Osteocyte (in vitro differentiated cells): ENCODE measurements around the gene MEGF6. TPM values are rescaled to one million over a fixed set of nuclear protein-coding genes. Genes with fewer than 3 reads are reported as not detected.
A peak's percentile ranks its signal among the peaks of the same experiment; 100 is the strongest.

Source experiments
- DNase-seq: peaks from one replicate; pipeline ENCODE4 v3.0.0; 2021; ENCODE audit warnings: mixed read lengths; ENCODE audit not compliant: unreplicated experiment; ENCODE audit errors: extremely low spot score
- H3K27ac Mint-ChIP-seq: one replicate; pipeline ENCODE4 v1.8.0; 2021; ENCODE audit warnings: mild to moderate bottlenecking, mixed read lengths; ENCODE audit not compliant: unreplicated experiment
- H3K27me3 Mint-ChIP-seq: one replicate; pipeline ENCODE4 v1.8.0; 2021; ENCODE audit warnings: mixed read lengths; ENCODE audit not compliant: unreplicated experiment
- H3K36me3 Mint-ChIP-seq: one replicate; pipeline ENCODE4 v1.8.0; 2021; ENCODE audit warnings: mixed read lengths; ENCODE audit not compliant: unreplicated experiment
- H3K4me1 Mint-ChIP-seq: one replicate; pipeline ENCODE4 v1.8.0; 2021; ENCODE audit warnings: mixed read lengths; ENCODE audit not compliant: unreplicated experiment
- H3K4me3 Mint-ChIP-seq: one replicate; pipeline ENCODE4 v1.8.0; 2021; ENCODE audit warnings: mild to moderate bottlenecking, moderate library complexity, mixed read lengths; ENCODE audit not compliant: unreplicated experiment
- H3K9me3 Mint-ChIP-seq: one replicate; pipeline ENCODE4 v1.8.0; 2021; ENCODE audit warnings: mixed read lengths; ENCODE audit not compliant: unreplicated experiment
- CTCF ChIP-seq: fragments of 200-600 bp; sonication (generic); IDR thresholded peaks from 2 replicates; pipeline ENCODE4 v1.5.0; 2021; ENCODE audit warnings: antibody characterized with exemption, mild to moderate bottlenecking, moderate library complexity
- total RNA-seq: library from RNA; stranded (reverse); gene quantifications from 2 replicates; pipeline ENCODE4 v1.2.1, GENCODE V29; 2021

MEGF6 gene
- total RNA-seq, 1 donor from 2014 or later: 255 TPM

GRCh38 chr1:3488432-3488831, 122.9 kb downstream of the MEGF6 start:
- Mint-ChIP-seq H3K9me3 (peaks cover 7% of the 10 kb centered on the region), H3K27ac (no peak overlapping the region), H3K27me3 (no peaks in the 10 kb centered on the region), H3K36me3 (peaks cover 19% of the 10 kb centered on the region), H3K4me3 (no peak overlapping the region), H3K4me1 (peaks cover 9% of the 10 kb centered on the region)
- no peak for TF ChIP-seq CTCF
- DNase-seq: no peak

- Mint-ChIP-seq H3K36me3 (peaks cover 15% of the 10 kb centered on the region), H3K4me1 (peaks cover 5% of the 10 kb centered on the region), H3K27ac (no peak overlapping the region), H3K27me3 (no peaks in the 10 kb centered on the region), H3K4me3 (no peak overlapping the region), H3K9me3 (peaks cover 7% of the 10 kb centered on the region)
- no peak for TF ChIP-seq CTCF
- DNase-seq: no peak
Measured at GRCh38 chr1:3485016-3485415, 126.3 kb downstream of the MEGF6 start.

- peaks cover 11% of the 10 kb centered on the region for H3K36me3 Mint-ChIP-seq
- no peak overlapping the region for H3K4me3 Mint-ChIP-seq
- DNase-seq: no peak
- H3K27me3 Mint-ChIP-seq: no peaks in the 10 kb centered on the region
- peaks cover 7% of the 10 kb centered on the region for H3K9me3 Mint-ChIP-seq
- no peak overlapping the region for H3K27ac Mint-ChIP-seq
- H3K4me1 Mint-ChIP-seq: peaks cover 5% of the 10 kb centered on the region
- TF ChIP-seq CTCF: peak; percentile 75
Measured at GRCh38 chr1:3483801-3484444, 127.4 kb downstream of the MEGF6 start.

GRCh38 chr1:3483380-3483779, 127.9 kb downstream of the MEGF6 start:
- TF ChIP-seq CTCF: no peak
- H3K36me3 Mint-ChIP-seq: peaks cover 6% of the 10 kb centered on the region
- H3K4me3 Mint-ChIP-seq: no peak overlapping the region
- DNase-seq: no peak
- H3K9me3 Mint-ChIP-seq: peaks cover 3% of the 10 kb centered on the region
- H3K27me3 Mint-ChIP-seq: no peaks in the 10 kb centered on the region
- H3K27ac Mint-ChIP-seq: no peak overlapping the region
- H3K4me1 Mint-ChIP-seq: peaks cover 5% of the 10 kb centered on the region

GRCh38 chr1:3482378-3482849, 128.9 kb downstream of the MEGF6 start:
- no peaks in the 10 kb centered on the region for H3K9me3 Mint-ChIP-seq
- no peaks in the 10 kb centered on the region for H3K27me3 Mint-ChIP-seq
- no peaks in the 10 kb centered on the region for H3K36me3 Mint-ChIP-seq
- no peak for DNase-seq
- H3K4me3 Mint-ChIP-seq: no peak overlapping the region
- no peak overlapping the region for H3K27ac Mint-ChIP-seq
- TF ChIP-seq CTCF: no peak
- H3K4me1 Mint-ChIP-seq: peaks cover 5% of the 10 kb centered on the region
